Measurements from ENCODE around the gene MRPL57.
"Not testable (repeated sequence)": the region's sequence is repeated elsewhere in the genome, so short reads cannot be mapped to it uniquely, and the experiment has no call there.

GRCh38 chr13:21219716-21220115 lies 43.3 kb downstream of the MRPL57 start:
- TF ChIP-seq CTCF, POLR2AphosphoS5 (IDR thresholded peaks at IDR 0.05): not testable (repeated sequence)

Data from esophagus muscularis mucosa (tissue), 3 donors.